ENCODE results near the gene PGF. TPM values are rescaled to one million over a fixed set of nuclear protein-coding genes. Genes with fewer than 3 reads are reported as not detected.

The PGF gene
- total RNA-seq, 1 donor from 2014 or later: 12.4 TPM

GRCh38 chr14:74979442-74980397 is 24.3 kb upstream of the PGF start:
- ATAC-seq: peak; percentile 38
- DNase-seq (ENCODE audit: low spot score): no peak
- intact Hi-C loops (cut with DNase I): no loop called here

GRCh38 chr14:74979029-74979428 is 23.6 kb upstream of the PGF start:
- intact Hi-C loops (cut with DNase I): no loop called here
- no peak for ATAC-seq
- no peak for DNase-seq (ENCODE audit: low spot score)

- no peak for DNase-seq (ENCODE audit: low spot score)
- ATAC-seq: no peak
- intact Hi-C loops (cut with DNase I): no loop called here
These were observed 23.1 kb upstream of the PGF start for GRCh38 chr14:74978416-74978947.

GRCh38 chr14:74977901-74978385 is 22.5 kb upstream of the PGF start:
- ATAC-seq (no peak), DNase-seq (ENCODE audit: low spot score) (no peak)
- intact Hi-C loops (cut with DNase I): no loop called here

- ATAC-seq: no peak
- intact Hi-C loops (cut with DNase I): no loop called here
- no peak for DNase-seq (ENCODE audit: low spot score)
These were observed 21.9 kb upstream of the PGF start for GRCh38 chr14:74977164-74977900.

GRCh38 chr14:74976264-74977113 is 21.1 kb upstream of the PGF start:
- no peak for DNase-seq (ENCODE audit: low spot score)
- intact Hi-C loops (cut with DNase I): no loop called here
- ATAC-seq: no peak

- DNase-seq (ENCODE audit: low spot score) (peak; percentile 92), ATAC-seq (peak; percentile 84)
- intact Hi-C loops (cut with DNase I): no loop called here
These were observed 19.8 kb upstream of the PGF start for GRCh38 chr14:74975059-74975810.

- ATAC-seq: peak; percentile 60
- intact Hi-C loops (cut with DNase I): no loop called here
- peak; percentile 63 for DNase-seq (ENCODE audit: low spot score)
These were observed 19.1 kb upstream of the PGF start for GRCh38 chr14:74974364-74975058.

- intact Hi-C loops (cut with DNase I): no loop called here
- DNase-seq (ENCODE audit: low spot score) (no peak), ATAC-seq (no peak)
These were observed 18.5 kb upstream of the PGF start for GRCh38 chr14:74973905-74974363.

- DNase-seq (ENCODE audit: low spot score) (no peak), ATAC-seq (peak; percentile 54)
- intact Hi-C loops (cut with DNase I): no loop called here
These were observed 17.7 kb upstream of the PGF start for GRCh38 chr14:74973003-74973653.

- ATAC-seq: no peak
- intact Hi-C loops (cut with DNase I): no loop called here
These were observed 13.4 kb upstream of the PGF start for GRCh38 chr14:74968811-74969210.

GRCh38 chr14:74965486-74966153 is 10.2 kb upstream of the PGF start:
- intact Hi-C loops (cut with DNase I): no loop called here
- DNase-seq (ENCODE audit: low spot score): no peak
- no peak for ATAC-seq

More at GRCh38 chr14:74968811-74969210, 13.4 kb upstream of the PGF start:
- no peak for DNase-seq (ENCODE audit: low spot score)

GRCh38 chr14:74964787-74965485 is 9.5 kb upstream of the PGF start:
- intact Hi-C loops (cut with DNase I): no loop called here
- no peak for DNase-seq (ENCODE audit: low spot score)
- no peak for ATAC-seq

- DNase-seq (ENCODE audit: low spot score) (no peak), ATAC-seq (peak; percentile 14)
- intact Hi-C loops (cut with DNase I): no loop called here
These were observed 8.4 kb upstream of the PGF start for GRCh38 chr14:74963705-74964271.

GRCh38 chr14:74963178-74963704 is 7.8 kb upstream of the PGF start:
- ATAC-seq (no peak), DNase-seq (ENCODE audit: low spot score) (no peak)
- intact Hi-C loops (cut with DNase I): no loop called here

Measured in sciatic nerve (tissue), 2 donors.